GM20000 (cell line): ENCODE measurements around the gene SLC22A23.

Experiments used
- DNase-seq: peaks from one replicate; pipeline ENCODE4 v3.0.0; 2012; ENCODE audit warnings: low spot score
- CTCF ChIP-seq: IDR thresholded peaks from 2 replicates; pipeline ENCODE4 v1.5.1; 2012; ENCODE audit warnings: mild to moderate bottlenecking, control low read depth; ENCODE audit errors: extremely low read depth, missing control alignments

The SLC22A23 gene

GRCh38 chr6:3451498-3451897, 5.4 kb downstream of the SLC22A23 start:
- TF ChIP-seq CTCF = no peak
- DNase-seq = no peak

- no peak for TF ChIP-seq CTCF
- DNase-seq = no peak
Observed at GRCh38 chr6:3450888-3451287, 6.0 kb downstream of the SLC22A23 start.

GRCh38 chr6:3449750-3450305, 7.0 kb downstream of the SLC22A23 start:
- no peak for TF ChIP-seq CTCF

GRCh38 chr6:3449321-3449720, 7.5 kb downstream of the SLC22A23 start:
- DNase-seq = no peak
- TF ChIP-seq CTCF = no peak

More at GRCh38 chr6:3449750-3450305, 7.0 kb downstream of the SLC22A23 start:
- peak; percentile 71 for DNase-seq

- no peak for DNase-seq
- no peak for TF ChIP-seq CTCF
Observed at GRCh38 chr6:3447005-3447404, 9.8 kb downstream of the SLC22A23 start.

- TF ChIP-seq CTCF = no peak
- no peak for DNase-seq
Observed at GRCh38 chr6:3446184-3446583, 10.7 kb downstream of the SLC22A23 start.

GRCh38 chr6:3444276-3445088, 12.4 kb downstream of the SLC22A23 start:
- no peak for TF ChIP-seq CTCF
- no peak for DNase-seq
